A673 (cell line): ENCODE measurements around the gene PPP2R5C. TPM values are rescaled to one million over a fixed set of nuclear protein-coding genes. Genes with fewer than 3 reads are reported as not detected.

Experiments used
- BruUV-seq: library from RNA; stranded (reverse); fragments of 400-500 nt; replicated peaks from 2 replicates; lab custom pipeline; 2021; lab: Mats Ljungman, UMichigan
- CTCF ChIA-PET: fragments of 300-600 bp; sonication (Branson Sonifier 250); formaldehyde crosslinking; loops from one replicate; lab custom pipeline; 2022; ENCODE audit warnings: antibody characterized with exemption; lab: Charles Lee
- POLR2A ChIA-PET: fragments of 300-600 bp; sonication (Branson Sonifier 250); formaldehyde crosslinking; loops from one replicate; lab custom pipeline; 2022; ENCODE audit warnings: antibody characterized with exemption; ENCODE audit not compliant: low non-redundant PET; lab: Charles Lee
- DNase-seq: peaks from one replicate; pipeline ENCODE4 v3.0.0-alpha.2; 2015; ENCODE audit warnings: low spot score
- H3K27ac ChIP-seq: fragments of 200-600 bp; sonication (generic); 2 replicates; pipeline ENCODE4 v1.5.1; 2016; ENCODE audit warnings: mixed run types, low read depth, mild to moderate bottlenecking, mixed read lengths, antibody characterized with exemption, low read length; ENCODE audit not compliant: poor library complexity, severe bottlenecking
- H3K27me3 ChIP-seq: fragments of 200-600 bp; sonication (generic); replicated peaks from 2 replicates; pipeline ENCODE4 v1.6.1; 2017; ENCODE audit warnings: mixed run types, low read depth, mild to moderate bottlenecking, mixed read lengths, antibody characterized with exemption, low read length; ENCODE audit not compliant: insufficient read depth, poor library complexity
- H3K36me3 ChIP-seq: fragments of 200-600 bp; sonication (generic); 2 replicates; pipeline ENCODE4 v1.6.1; 2016; ENCODE audit warnings: mixed run types, mild to moderate bottlenecking, mixed read lengths, antibody characterized with exemption, low read length; ENCODE audit not compliant: insufficient read depth, poor library complexity, severe bottlenecking
- H3K4me1 ChIP-seq: fragments of 200-600 bp; sonication (generic); 2 replicates; pipeline ENCODE4 v1.6.1; 2017; ENCODE audit warnings: mixed run types, mild to moderate bottlenecking, mixed read lengths, antibody characterized with exemption, low read length; ENCODE audit not compliant: insufficient read depth, poor library complexity, severe bottlenecking
- H3K4me3 ChIP-seq: fragments of 200-600 bp; sonication (generic); 2 replicates; pipeline ENCODE4 v1.5.1; 2016; ENCODE audit warnings: low read depth, mixed run types, mild to moderate bottlenecking, mixed read lengths, low read length; ENCODE audit not compliant: poor library complexity, severe bottlenecking
- H3K9me3 ChIP-seq: fragments of 200-600 bp; sonication (generic); 2 replicates; pipeline ENCODE4 v1.6.1; 2016; ENCODE audit warnings: mixed run types, low read depth, mild to moderate bottlenecking, mixed read lengths, antibody characterized with exemption, low read length; ENCODE audit not compliant: poor library complexity, severe bottlenecking
- EZH2 ChIP-seq: fragments of 200-600 bp; sonication (generic); IDR thresholded peaks from 2 replicates; pipeline ENCODE4 v1.6.1; 2017; ENCODE audit warnings: borderline replicate concordance, low read depth, mild to moderate bottlenecking, mixed read lengths, antibody characterized with exemption, low read length; ENCODE audit not compliant: poor library complexity, severe bottlenecking
- intact Hi-C: fragments of 100-400 bp; cut with micrococcal nuclease; formaldehyde crosslinking; loops from one replicate; pipeline ENCODE4 v1.10.0; 2022; ENCODE audit not compliant: unreplicated experiment
- total RNA-seq: library from RNA; stranded (reverse); gene quantifications from 2 replicates; pipeline ENCODE4 v1.2.3, GENCODE V29; 2021
- TF ChIP-seq, protein P1 (sequence below): fragments of 300-800, 200-600 bp; sonication (generic); conservative IDR thresholded peaks from 2 replicates; pipeline ENCODE4 v1.5.1; 2017; ENCODE audit warnings: low read depth, mild to moderate bottlenecking, antibody characterized with exemption, low read length, moderate library complexity, mixed read lengths

PPP2R5C gene
- total RNA-seq, 1 experiment from 2014 or later: 113 TPM

DNA sequence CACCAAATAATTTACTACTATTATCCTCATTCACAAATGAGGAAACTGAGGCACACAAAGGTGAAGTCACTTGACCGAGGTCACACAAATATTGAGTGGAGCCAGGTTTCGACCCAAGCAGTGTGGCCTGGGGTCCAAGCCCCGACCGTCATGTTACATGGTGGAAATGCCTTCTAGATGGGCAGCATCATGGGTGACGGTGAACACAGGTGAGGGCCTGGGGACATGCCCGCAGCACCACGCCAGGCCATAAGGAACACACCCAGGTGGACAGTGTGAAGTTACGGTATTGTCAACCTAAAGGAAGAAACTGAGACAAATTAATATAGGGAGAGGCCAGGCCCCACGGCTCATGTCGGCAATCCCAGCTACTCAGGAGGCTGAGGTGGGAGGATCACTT is 167.6 kb downstream of the PPP2R5C start:
- no peak for TF ChIP-seq EZH2
- TF ChIP-seq, protein P1, sequence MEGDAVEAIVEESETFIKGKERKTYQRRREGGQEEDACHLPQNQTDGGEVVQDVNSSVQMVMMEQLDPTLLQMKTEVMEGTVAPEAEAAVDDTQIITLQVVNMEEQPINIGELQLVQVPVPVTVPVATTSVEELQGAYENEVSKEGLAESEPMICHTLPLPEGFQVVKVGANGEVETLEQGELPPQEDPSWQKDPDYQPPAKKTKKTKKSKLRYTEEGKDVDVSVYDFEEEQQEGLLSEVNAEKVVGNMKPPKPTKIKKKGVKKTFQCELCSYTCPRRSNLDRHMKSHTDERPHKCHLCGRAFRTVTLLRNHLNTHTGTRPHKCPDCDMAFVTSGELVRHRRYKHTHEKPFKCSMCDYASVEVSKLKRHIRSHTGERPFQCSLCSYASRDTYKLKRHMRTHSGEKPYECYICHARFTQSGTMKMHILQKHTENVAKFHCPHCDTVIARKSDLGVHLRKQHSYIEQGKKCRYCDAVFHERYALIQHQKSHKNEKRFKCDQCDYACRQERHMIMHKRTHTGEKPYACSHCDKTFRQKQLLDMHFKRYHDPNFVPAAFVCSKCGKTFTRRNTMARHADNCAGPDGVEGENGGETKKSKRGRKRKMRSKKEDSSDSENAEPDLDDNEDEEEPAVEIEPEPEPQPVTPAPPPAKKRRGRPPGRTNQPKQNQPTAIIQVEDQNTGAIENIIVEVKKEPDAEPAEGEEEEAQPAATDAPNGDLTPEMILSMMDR: no peak
- ChIA-PET POLR2A (no interaction called here), CTCF (interaction anchor here (0.7 kb wide), 1 partner anchor 159 kb away, joined by 3 read pairs; no protein-coding TSS in a partner anchor)
- Histone ChIP-seq H3K27me3 (no peaks in the 10 kb centered on the region), H3K36me3 (no peaks in the 10 kb centered on the region), H3K9me3 (no peaks in the 10 kb centered on the region), H3K4me1 (no peaks in the 10 kb centered on the region), H3K4me3 (no peak overlapping the region), H3K27ac (no peak overlapping the region)
- intact Hi-C loops: no loop called here
- BruUV-seq: no TSS peak
- no peak for DNase-seq

DNA sequence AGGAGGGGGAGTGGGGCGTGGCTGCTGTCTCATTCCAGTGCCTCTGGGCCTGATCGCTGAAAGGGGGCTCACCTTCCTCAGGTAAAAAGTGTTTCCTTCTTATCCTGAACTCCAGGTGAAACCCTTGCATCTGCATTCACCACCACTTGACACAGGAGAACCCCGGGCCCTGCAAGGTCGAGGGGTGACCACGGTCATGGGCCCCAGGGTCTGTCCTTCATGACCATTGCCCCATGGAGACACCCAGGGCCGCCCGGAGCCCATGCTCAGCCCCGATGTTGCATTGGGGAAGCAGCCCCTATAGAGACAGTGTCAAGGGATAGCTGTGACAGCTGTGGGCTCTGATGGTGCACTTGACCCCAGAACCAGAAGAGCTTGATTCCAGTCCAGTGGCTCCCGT is 168.4 kb downstream of the PPP2R5C start:
- H3K27ac ChIP-seq: no peak overlapping the region
- no peaks in the 10 kb centered on the region for H3K36me3 ChIP-seq
- H3K27me3 ChIP-seq: no peaks in the 10 kb centered on the region
- no TSS peak for BruUV-seq
- ChIA-PET CTCF (interaction anchor here (0.7 kb wide), 1 partner anchor 159 kb away, joined by 3 read pairs; no protein-coding TSS in a partner anchor), POLR2A (no interaction called here)
- TF ChIP-seq, protein P1: no peak
- DNase-seq: no peak
- intact Hi-C loops: no loop called here
- H3K9me3 ChIP-seq: no peaks in the 10 kb centered on the region
- no peak overlapping the region for H3K4me3 ChIP-seq
- no peaks in the 10 kb centered on the region for H3K4me1 ChIP-seq

DNA sequence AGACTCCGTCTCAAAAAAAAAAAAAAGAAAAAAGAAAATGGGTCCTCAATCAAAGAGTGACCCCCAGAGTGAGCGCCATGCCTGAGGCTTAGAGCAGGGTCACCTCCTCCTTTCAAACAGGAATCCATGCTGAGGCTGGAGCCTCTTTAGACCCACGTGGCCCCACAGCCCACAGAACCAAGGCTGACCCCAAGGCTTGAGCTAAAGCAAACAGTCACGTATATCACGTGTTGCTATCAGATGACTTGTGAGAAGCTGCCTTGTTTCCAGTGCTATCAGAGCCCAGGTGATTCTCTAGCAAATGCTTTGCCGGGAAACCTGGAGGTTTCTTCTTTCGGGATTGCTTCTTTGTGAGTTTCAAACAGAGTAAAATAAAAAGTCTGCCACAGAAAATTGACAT is 171.2 kb downstream of the PPP2R5C start:
- CTCF ChIA-PET: interaction anchor here (0.7 kb wide), 1 partner anchor 26 kb away, joined by 3 read pairs; no protein-coding TSS in a partner anchor
- Histone ChIP-seq H3K27ac (no peak overlapping the region), H3K36me3 (no peaks in the 10 kb centered on the region), H3K27me3 (no peaks in the 10 kb centered on the region), H3K9me3 (no peaks in the 10 kb centered on the region), H3K4me1 (no peaks in the 10 kb centered on the region), H3K4me3 (no peak overlapping the region)
- no peak for TF ChIP-seq EZH2
- TF ChIP-seq, protein P1: no peak
- intact Hi-C loops: no loop called here
- no peak for DNase-seq
- POLR2A ChIA-PET: no interaction called here
- no TSS peak for BruUV-seq
